Measurements from ENCODE around the gene TRAFD1.

DNA sequence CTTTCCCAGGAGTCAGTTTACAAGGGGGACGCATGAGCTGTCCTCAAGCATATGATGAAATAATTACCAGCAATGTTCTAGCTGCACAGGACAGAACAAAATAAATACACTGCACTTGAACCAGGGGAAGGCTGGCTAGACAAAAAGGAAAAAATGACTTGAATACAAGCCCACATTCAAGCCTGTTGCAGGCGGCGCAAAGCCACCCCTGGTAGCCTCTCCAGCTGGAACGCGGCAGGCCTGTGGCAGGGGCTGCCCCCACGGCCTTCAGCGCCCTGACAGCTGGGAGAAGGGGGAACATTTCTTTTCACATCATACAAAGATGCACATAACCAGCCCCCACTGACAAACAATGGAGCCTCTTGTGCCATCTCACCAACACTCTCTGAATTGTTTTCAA is 57.1 kb downstream of the TRAFD1 start:
- TF ChIP-seq POLR2AphosphoS5 (IDR thresholded peaks at IDR 0.05; ENCODE audit: insufficient read depth in 1 of 2, low read depth in 1 of 2) = no peak
- TF ChIP-seq CTCF (IDR thresholded peaks at IDR 0.05) = no peak
- TF ChIP-seq POLR2A (IDR thresholded peaks at IDR 0.05) = no peak

Measured in vagina (tissue), 2 donors.